ENCODE data around the gene CD4. TPM values are rescaled to one million over a fixed set of nuclear protein-coding genes. Genes with fewer than 3 reads are reported as not detected.

CD4 gene
- total RNA-seq, 1 experiment from 2014 or later, result 0.42 TPM

DNA sequence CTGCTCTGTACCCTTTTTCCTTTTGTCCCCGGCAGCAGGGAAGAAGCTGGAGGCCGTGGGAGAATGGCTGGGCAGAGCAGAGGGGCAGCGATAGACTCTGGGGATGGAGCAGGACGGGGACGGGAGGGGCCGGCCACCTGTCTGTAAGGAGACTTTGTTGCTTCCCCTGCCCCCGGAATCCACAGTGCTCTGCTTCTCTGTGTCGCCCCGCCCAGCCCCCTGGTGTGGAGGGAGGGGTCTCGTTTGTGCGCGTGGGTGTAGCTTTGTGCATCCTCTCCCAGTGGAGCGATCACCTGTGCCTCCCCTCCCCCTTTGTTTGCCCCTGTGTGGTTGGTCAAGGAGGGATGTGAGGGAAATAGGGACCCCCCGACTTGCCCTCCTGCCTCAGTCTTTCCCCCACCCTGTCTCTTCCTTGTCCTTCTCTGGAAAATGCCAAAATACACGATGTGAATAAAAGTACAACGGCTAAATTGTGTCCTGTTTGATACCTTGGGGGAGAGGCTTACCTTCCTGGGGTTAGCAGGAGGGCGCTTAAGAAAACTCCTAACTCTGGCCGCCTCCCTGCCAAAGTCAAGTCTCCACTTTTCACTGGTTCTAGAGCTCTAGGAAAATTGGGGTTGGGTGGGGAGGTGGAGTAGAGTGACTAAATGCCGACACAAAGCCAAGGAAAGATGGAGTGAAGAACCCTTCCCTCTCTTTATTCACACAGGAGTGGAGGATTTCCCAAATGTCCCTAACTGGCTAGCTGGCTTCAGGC lies 77.0 kb downstream of the CD4 start (continued):
- TF ChIP-seq ZNF274 (IDR thresholded peaks at IDR 0.05; ENCODE audit: low read depth, low read length) (no peak), SRF (IDR thresholded peaks at IDR 0.05; ENCODE audit: low read depth) (no peak), POLR2AphosphoS5 (IDR thresholded peaks at IDR 0.05; ENCODE audit: low read depth, low read length) (no peak), EZH2 (IDR thresholded peaks at IDR 0.05) (no peak)
- TF ChIP-seq, protein P1, sequence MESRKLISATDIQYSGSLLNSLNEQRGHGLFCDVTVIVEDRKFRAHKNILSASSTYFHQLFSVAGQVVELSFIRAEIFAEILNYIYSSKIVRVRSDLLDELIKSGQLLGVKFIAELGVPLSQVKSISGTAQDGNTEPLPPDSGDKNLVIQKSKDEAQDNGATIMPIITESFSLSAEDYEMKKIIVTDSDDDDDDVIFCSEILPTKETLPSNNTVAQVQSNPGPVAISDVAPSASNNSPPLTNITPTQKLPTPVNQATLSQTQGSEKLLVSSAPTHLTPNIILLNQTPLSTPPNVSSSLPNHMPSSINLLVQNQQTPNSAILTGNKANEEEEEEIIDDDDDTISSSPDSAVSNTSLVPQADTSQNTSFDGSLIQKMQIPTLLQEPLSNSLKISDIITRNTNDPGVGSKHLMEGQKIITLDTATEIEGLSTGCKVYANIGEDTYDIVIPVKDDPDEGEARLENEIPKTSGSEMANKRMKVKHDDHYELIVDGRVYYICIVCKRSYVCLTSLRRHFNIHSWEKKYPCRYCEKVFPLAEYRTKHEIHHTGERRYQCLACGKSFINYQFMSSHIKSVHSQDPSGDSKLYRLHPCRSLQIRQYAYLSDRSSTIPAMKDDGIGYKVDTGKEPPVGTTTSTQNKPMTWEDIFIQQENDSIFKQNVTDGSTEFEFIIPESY (IDR thresholded peaks at IDR 0.05; ENCODE audit: extremely low read depth, insufficient replicate concordance, low read length), result no peak

DNA sequence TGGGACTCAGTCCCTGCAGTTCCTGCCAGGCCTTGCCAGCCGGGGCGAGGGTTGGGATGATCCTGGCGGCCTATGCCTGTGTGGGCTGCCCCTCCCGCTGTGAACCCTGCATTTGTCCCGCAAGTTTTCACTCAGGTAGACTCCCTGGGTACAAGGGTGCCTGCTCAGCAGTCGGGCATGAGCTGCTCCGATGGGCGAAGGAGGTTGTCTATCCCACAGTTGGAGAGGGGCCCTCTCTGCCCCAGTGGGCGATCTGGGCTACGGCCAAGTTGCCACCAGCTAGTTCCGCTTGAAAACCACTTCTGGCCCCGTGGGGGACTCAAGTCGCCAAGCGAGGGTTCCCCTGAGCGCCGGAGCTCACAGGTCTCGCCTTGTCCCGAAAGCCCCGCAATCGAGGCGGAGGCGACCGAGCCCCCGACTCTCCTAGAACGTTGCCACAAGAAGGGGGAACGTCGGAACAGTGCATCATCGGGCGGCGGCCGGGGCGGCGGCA lies 77.6 kb downstream of the CD4 start:
- no TSS peak for BruUV-seq (replicated peaks)
- H3K9me2 ChIP-seq (ENCODE audit: insufficient read depth), result no peaks in the 10 kb centered on the region
- H2AFZ ChIP-seq (ENCODE audit: low read depth, low read length, poor library complexity, severe bottlenecking), result no peak overlapping the region
- peaks cover 33 to 54% of the 10 kb centered on the region in 2 experiments for H3K4me1 ChIP-seq (ENCODE audit: control insufficient read depth in 1 of 2, insufficient read depth in 2 of 2, low read length in 2 of 2)
- H3K79me2 ChIP-seq (ENCODE audit: insufficient read depth, low read length), result peaks cover 47% of the 10 kb centered on the region
- H3K9ac ChIP-seq (ENCODE audit: low read length), result peak overlapping the region; percentile 99
- H3K9me3 ChIP-seq (ENCODE audit: control insufficient read depth in 1 of 2, insufficient read depth in 1 of 2, low read depth in 1 of 2, low read length in 2 of 2), result no peaks in the 10 kb centered on the region
- ChIA-PET RAD21 (ENCODE audit: low non-redundant PET in 1 of 2, low total read pairs in 2 of 2, uncharacterized antibody in 2 of 2, unreplicated experiment in 2 of 2) (interaction anchor here in 1 of 2 experiments (0.6 kb wide), 1 partner anchor 291 kb away, joined by 4 read pairs; no protein-coding TSS in a partner anchor), CTCF (no interaction called here), POLR2A (interaction anchor here (0.6 to 10.9 kb wide), 17 partner anchors 14 to 1911 kb away, joined by 3 to 186 read pairs (median 7); partner anchors contain the start of genes C12orf57, CDCA3, COPS7A and MLF2)
- peaks cover 12% of the 10 kb centered on the region; the same call in 1 of the 2 replicates for H4K20me1 ChIP-seq (ENCODE audit: insufficient read depth)
- no peaks in the 10 kb centered on the region for H3K27me3 ChIP-seq (ENCODE audit: insufficient read depth, low read length)
- peak; percentile 10 for ATAC-seq
- TF ChIP-seq POLR2AphosphoS5 (IDR thresholded peaks at IDR 0.05; ENCODE audit: low read depth, low read length) (no peak), ELF1 (IDR thresholded peaks at IDR 0.05; ENCODE audit: borderline replicate concordance, low read depth) (no peak), SP1 (IDR thresholded peaks at IDR 0.05; ENCODE audit: low read depth) (no peak), ZFX (IDR thresholded peaks at IDR 0.05) (no peak), YY1 (IDR thresholded peaks at IDR 0.05; ENCODE audit: extremely low read depth, insufficient replicate concordance, low read depth, low read length) (no peak), EGR1 (IDR thresholded peaks at IDR 0.05; ENCODE audit: low read depth) (no peak), CEBPB (IDR thresholded peaks at IDR 0.05; ENCODE audit: low read depth) (no peak)
- TF ChIP-seq, protein P2, sequence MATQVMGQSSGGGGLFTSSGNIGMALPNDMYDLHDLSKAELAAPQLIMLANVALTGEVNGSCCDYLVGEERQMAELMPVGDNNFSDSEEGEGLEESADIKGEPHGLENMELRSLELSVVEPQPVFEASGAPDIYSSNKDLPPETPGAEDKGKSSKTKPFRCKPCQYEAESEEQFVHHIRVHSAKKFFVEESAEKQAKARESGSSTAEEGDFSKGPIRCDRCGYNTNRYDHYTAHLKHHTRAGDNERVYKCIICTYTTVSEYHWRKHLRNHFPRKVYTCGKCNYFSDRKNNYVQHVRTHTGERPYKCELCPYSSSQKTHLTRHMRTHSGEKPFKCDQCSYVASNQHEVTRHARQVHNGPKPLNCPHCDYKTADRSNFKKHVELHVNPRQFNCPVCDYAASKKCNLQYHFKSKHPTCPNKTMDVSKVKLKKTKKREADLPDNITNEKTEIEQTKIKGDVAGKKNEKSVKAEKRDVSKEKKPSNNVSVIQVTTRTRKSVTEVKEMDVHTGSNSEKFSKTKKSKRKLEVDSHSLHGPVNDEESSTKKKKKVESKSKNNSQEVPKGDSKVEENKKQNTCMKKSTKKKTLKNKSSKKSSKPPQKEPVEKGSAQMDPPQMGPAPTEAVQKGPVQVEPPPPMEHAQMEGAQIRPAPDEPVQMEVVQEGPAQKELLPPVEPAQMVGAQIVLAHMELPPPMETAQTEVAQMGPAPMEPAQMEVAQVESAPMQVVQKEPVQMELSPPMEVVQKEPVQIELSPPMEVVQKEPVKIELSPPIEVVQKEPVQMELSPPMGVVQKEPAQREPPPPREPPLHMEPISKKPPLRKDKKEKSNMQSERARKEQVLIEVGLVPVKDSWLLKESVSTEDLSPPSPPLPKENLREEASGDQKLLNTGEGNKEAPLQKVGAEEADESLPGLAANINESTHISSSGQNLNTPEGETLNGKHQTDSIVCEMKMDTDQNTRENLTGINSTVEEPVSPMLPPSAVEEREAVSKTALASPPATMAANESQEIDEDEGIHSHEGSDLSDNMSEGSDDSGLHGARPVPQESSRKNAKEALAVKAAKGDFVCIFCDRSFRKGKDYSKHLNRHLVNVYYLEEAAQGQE (IDR thresholded peaks at IDR 0.05; ENCODE audit: low read depth), result no peak
- H3K36me3 ChIP-seq (ENCODE audit: control insufficient read depth in 1 of 2, insufficient read depth in 2 of 2, low read length in 2 of 2), result peaks cover 27 to 52% of the 10 kb centered on the region in 2 experiments; a peak in 3 of 4 replicates
- H3K27ac ChIP-seq (ENCODE audit: low read depth, low read length), result peak overlapping the region; percentile 52
- peak overlapping the region; percentile 97 to 99 for H3K4me3 ChIP-seq (replicated peaks in 1 of 2; ENCODE audit: low read depth in 1 of 2, low read length in 2 of 2)
- peak overlapping the region; percentile 92 for H3K4me2 ChIP-seq (ENCODE audit: low read length)
- intact Hi-C loops (cut with micrococcal nuclease), result no loop called here
- DNase-seq (ENCODE audit: low read depth, low spot score), result no peak
